HL-60 (cell line): ENCODE data around the gene GALNT1.

ENCODE experiments used
- DNase-seq, 2 experiments: peaks; one replicate each; pipeline ENCODE4 v3.0.0-alpha.2; 2010 to 2020; ENCODE audit warnings: low read depth in 1 of 2, low spot score in 1 of 2
- H3K27ac ChIP-seq: fragments of 250-450 bp; sonication (Bioruptor Pico); replicated peaks from 2 replicates; pipeline ENCODE4 v1.5.1; 2020; ENCODE audit warnings: mild to moderate bottlenecking, moderate library complexity
- H3K27me3 ChIP-seq: fragments of 250-450 bp; sonication (Bioruptor Pico); 2 replicates; pipeline ENCODE4 v1.5.1; 2021; ENCODE audit warnings: mild to moderate bottlenecking, moderate library complexity; ENCODE audit not compliant: insufficient read depth, poor library complexity, severe bottlenecking
- H3K4me3 ChIP-seq: replicated peaks from 2 replicates; pipeline ENCODE4 v1.5.1; 2011; ENCODE audit warnings: mild to moderate bottlenecking, control low read depth, low read length; ENCODE audit not compliant: insufficient read depth
- CTCF ChIP-seq: IDR thresholded peaks from one replicate; pipeline ENCODE4 v1.5.1; 2011; ENCODE audit warnings: low read length, control low read depth, inconsistent platforms; ENCODE audit not compliant: insufficient read depth
- GABPA ChIP-seq: IDR thresholded peaks from 2 replicates; pipeline ENCODE4 v1.6.1; 2012; ENCODE audit warnings: low read depth
- POLR2AphosphoS5 ChIP-seq: IDR thresholded peaks from 2 replicates; pipeline ENCODE4 v1.6.1; 2012; ENCODE audit warnings: low read depth
- REST ChIP-seq: IDR thresholded peaks from 2 replicates; pipeline ENCODE4 v1.6.1; 2012; ENCODE audit warnings: low read depth; ENCODE audit not compliant: insufficient replicate concordance
- SPI1 ChIP-seq: IDR thresholded peaks from 2 replicates; pipeline ENCODE4 v1.6.1; 2012; ENCODE audit warnings: low read depth, mild to moderate bottlenecking, borderline replicate concordance

Gene GALNT1

GRCh38 chr18:35617865-35618264 lies 36.3 kb downstream of the GALNT1 start:
- no peak for DNase-seq
- TF ChIP-seq POLR2AphosphoS5 (no peak), GABPA (no peak), REST (no peak), SPI1 (no peak), CTCF (no peak)
- Histone ChIP-seq H3K27ac (no peak overlapping the region), H3K4me3 (no peak overlapping the region), H3K27me3 (no peaks in the 10 kb centered on the region)

- H3K27me3 ChIP-seq, result no peaks in the 10 kb centered on the region
- TF ChIP-seq GABPA, result no peak
- TF ChIP-seq REST, result no peak
- no peak for TF ChIP-seq POLR2AphosphoS5
- TF ChIP-seq SPI1, result no peak
- no peak for TF ChIP-seq CTCF
- no peak overlapping the region for H3K4me3 ChIP-seq
- H3K27ac ChIP-seq, result no peak overlapping the region
- no peak for DNase-seq
These were observed 36.7 kb downstream of the GALNT1 start for GRCh38 chr18:35618289-35618688.

GRCh38 chr18:35618696-35619095 lies 37.2 kb downstream of the GALNT1 start:
- no peak for DNase-seq
- no peaks in the 10 kb centered on the region for H3K27me3 ChIP-seq
- H3K27ac ChIP-seq, result no peak overlapping the region
- TF ChIP-seq GABPA (no peak), POLR2AphosphoS5 (no peak), REST (no peak), SPI1 (no peak), CTCF (no peak)
- no peak overlapping the region for H3K4me3 ChIP-seq
